Astrocyte of the cerebellum (primary cell): ENCODE measurements around the gene LRRC73.
A peak's percentile ranks its signal among the peaks of the same experiment; 100 is the strongest.

ENCODE experiments used
- DNase-seq: peaks from one replicate; pipeline ENCODE4 v3.0.0-alpha.2; 2011; ENCODE audit warnings: low read depth
- H3K4me3 ChIP-seq: 2 replicates; pipeline ENCODE4 v1.5.1; 2011; ENCODE audit warnings: mild to moderate bottlenecking, low read depth, low read length, moderate library complexity
- in situ Hi-C: cut with HindIII; loops from 2 replicates; pipeline ENCODE4 v1.10.0; 2017; ENCODE audit warnings: low sequenced_read_pairs
- TF ChIP-seq, protein P1 (sequence below): IDR thresholded peaks from 2 replicates; pipeline ENCODE4 v1.5.1; 2012; ENCODE audit warnings: low read length, low read depth, moderate library complexity, mild to moderate bottlenecking; ENCODE audit errors: missing control alignments

Gene LRRC73

DNA sequence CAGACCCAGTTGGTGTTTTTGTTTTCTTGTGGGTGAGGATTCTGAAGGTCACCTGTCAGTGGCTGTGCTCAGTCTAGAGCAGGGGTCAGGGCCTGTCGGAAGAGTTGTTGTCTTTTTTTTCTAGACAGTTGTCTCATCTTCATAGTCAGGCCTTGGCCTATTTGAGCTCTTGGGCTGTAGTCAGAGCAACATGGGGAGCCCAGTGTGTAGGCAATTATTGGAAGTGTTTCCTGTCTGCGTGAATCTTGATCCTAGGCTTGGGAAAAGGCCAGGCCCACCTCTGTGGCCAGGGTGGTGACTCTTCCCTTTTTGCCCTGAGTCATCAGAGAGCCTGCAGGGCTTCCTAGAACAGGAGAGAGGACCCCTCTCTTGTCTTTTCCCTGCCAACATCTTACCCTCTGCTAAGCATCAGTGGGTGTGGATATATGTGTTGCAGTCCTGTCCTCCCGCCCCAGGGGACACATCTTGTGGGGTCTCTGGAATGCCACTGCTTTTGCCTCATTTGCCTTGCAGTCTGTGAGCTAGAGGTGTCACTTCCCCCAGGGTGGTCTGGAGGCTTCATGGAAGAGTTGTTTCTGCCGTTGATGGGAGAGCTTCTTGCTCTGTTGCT lies 21.4 kb downstream of the LRRC73 start:
- in situ Hi-C loops: no loop called here
- no peak overlapping the region for H3K4me3 ChIP-seq
- TF ChIP-seq, protein P1, sequence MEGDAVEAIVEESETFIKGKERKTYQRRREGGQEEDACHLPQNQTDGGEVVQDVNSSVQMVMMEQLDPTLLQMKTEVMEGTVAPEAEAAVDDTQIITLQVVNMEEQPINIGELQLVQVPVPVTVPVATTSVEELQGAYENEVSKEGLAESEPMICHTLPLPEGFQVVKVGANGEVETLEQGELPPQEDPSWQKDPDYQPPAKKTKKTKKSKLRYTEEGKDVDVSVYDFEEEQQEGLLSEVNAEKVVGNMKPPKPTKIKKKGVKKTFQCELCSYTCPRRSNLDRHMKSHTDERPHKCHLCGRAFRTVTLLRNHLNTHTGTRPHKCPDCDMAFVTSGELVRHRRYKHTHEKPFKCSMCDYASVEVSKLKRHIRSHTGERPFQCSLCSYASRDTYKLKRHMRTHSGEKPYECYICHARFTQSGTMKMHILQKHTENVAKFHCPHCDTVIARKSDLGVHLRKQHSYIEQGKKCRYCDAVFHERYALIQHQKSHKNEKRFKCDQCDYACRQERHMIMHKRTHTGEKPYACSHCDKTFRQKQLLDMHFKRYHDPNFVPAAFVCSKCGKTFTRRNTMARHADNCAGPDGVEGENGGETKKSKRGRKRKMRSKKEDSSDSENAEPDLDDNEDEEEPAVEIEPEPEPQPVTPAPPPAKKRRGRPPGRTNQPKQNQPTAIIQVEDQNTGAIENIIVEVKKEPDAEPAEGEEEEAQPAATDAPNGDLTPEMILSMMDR: no peak
- no peak for DNase-seq

DNA sequence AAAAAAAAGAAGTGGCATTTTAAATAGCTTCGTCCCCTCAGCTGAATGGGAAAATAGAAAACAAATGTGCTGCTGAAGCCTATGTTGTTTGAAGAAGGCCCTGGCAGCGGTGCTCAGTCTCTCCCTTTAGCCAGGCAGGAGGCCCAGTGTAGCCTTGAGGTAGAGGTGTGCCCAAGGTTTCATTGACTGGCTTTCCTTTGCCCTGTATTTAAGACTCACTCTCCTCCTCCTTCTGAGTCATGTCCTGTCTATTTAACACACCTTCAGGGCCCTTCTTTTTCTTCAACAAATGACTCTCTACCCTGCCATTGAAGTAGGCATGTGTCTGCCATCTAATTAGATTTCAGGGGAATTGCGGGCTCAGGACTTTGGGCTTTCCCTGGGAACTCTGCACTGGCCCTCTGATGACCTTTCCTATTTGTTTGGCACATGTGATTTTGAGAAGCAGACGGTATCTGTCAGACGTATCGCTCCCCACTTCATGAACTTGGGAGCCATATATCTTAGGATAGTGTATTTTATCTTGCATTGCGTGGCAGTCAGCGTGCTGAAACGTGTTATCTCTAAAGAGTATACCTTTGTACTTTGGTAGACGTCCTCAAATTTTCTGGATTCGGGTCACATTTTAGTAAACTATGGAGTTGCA lies 28.4 kb downstream of the LRRC73 start:
- in situ Hi-C loops: no loop called here
- H3K4me3 ChIP-seq: no peak overlapping the region
- no peak for DNase-seq
- TF ChIP-seq, protein P1: no peak

DNA sequence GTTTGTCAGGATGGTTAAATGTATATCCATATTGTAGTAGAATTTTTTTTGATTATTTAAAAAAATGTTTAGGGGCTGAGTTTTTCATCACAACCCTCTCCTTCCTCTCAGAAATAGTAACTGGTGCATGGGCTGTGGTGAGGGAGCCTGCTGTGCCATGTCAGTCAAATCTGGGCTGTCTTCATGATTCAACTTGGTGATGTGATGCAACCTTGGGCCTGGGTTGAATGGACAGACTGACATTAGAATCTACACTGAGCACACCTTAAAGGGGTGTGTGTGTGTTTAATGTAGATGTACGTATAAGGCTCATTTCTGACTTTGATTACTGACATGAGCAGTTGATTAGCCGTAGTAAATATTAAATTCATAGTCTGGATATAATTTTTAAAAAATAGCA lies 29.1 kb downstream of the LRRC73 start:
- DNase-seq: no peak
- in situ Hi-C loops: no loop called here
- TF ChIP-seq, protein P1: no peak
- no peak overlapping the region for H3K4me3 ChIP-seq

DNA sequence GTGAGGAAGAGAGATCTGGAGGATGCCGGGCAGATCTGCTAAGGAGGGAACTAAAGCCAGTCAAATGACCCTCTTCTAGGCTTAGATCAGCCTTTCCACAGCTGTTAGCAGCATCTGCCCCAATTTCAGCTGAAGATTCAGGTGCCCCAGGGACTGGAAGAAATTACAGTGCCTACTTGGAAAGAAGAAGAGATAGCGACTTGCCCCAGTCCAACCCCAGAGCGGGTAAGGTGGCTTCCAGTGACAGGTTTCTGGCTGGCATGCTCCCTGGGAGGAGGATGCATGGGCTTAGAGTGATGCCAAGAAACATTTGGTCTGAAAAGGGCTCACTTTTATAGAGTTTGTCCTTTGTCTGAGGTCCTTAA lies 32.2 kb downstream of the LRRC73 start:
- H3K4me3 ChIP-seq: peak overlapping the region; percentile 68
- in situ Hi-C loops: no loop called here

DNA sequence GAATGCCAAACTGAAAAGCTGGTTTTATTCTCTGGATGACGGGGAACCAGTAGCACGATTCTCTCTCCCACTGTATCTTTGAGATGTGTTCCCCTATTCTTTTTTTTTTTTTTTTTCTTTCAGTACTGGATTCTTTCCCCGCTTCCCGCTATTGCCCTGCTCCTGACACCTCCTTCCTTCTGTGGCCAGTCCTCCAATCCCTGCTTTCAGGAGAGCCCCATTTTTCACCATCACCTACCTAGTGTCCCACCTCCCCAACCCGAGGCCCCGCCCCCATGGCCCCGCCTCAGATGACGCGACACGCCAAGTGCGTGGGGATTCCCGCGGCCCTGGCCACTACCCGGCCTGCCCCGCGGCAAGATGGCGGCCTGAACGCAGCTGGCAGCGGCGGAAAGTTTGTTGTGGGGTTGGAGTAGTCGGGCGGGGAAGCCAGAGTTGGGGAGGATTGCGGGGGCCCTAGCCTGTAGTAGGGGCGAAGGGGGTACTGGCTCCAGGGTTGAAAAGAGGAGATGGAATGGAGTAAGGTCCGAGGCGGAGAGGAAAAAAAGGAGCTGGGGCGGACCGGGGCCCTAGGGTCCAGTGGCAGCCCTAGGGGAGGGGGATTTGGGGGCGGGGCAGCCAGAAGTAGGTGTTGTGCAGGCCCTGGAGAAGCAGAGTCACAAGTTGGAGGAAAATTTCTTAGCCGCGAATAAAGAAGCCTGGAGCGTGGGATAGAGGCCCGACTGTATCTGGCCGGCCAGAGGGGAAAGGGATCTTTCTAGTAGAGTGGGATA lies 32.7 kb downstream of the LRRC73 start, which contains the start of gene TJAP1:
TJAP1 (plus strand) TSS at position 336 of the 773 bp plus-strand sequence. CDS start 21,432 bp downstream, outside the sequence.
- H3K4me3 ChIP-seq: peak within 1 kb of the TSS; percentile 68
- peak; percentile 68 for DNase-seq
- TF ChIP-seq, protein P1: no peak
- in situ Hi-C loops: no loop called here

More for the DNA sequence above, 32.2 kb downstream of the LRRC73 start:
- TF ChIP-seq, protein P1: no peak
- DNase-seq: no peak

DNA sequence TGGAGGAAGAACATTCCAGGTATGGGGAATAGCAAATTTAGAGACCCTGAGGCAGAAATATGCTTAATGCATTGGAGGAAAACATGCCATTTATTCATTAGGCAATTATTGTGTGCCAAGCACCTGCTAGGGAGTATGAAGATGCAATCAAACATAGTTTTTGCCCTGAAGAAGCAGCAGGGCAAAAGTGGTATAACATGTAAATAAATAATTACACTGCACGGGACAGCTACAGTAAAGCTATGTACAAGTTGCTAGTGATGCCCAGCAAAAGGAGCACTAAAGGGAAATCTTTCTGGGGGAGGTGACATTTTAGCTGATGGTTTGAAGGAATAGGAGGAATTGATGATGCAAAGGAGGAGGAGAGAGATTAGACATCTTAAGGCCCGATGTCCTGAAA lies 33.4 kb downstream of the LRRC73 start:
- peak overlapping the region; percentile 68 for H3K4me3 ChIP-seq
- DNase-seq: no peak
- in situ Hi-C loops: no loop called here
- TF ChIP-seq, protein P1: no peak
